Skeletal muscle tissue (tissue), 4 donors: Measurements from ENCODE around the gene CFAP298. TPM values are rescaled to one million over a fixed set of nuclear protein-coding genes. Genes with fewer than 3 reads are reported as not detected.

Experiments
- H3K27ac ChIP-seq: one replicate; pipeline ENCODE4 v1.7.0; 2013; ENCODE audit warnings: mild to moderate bottlenecking, low read depth, low read length, inconsistent platforms
- H3K27me3 ChIP-seq, 3 donors: one replicate each; pipeline ENCODE4 v1.7.0; 2013; ENCODE audit warnings: low read length in 3 of 3; ENCODE audit not compliant: control insufficient read depth in 3 of 3, insufficient read depth in 3 of 3
- H3K36me3 ChIP-seq, 3 donors: one replicate each; pipeline ENCODE4 v1.7.0; 2013; ENCODE audit warnings: low read length in 3 of 3; ENCODE audit not compliant: control insufficient read depth in 3 of 3, insufficient read depth in 3 of 3
- H3K4me1 ChIP-seq, 3 donors: one replicate each; pipeline ENCODE4 v1.7.0; 2013; ENCODE audit warnings: low read length in 3 of 3, mild to moderate bottlenecking in 3 of 3; ENCODE audit not compliant: control insufficient read depth in 3 of 3, insufficient read depth in 3 of 3
- H3K4me3 ChIP-seq, 3 donors: one replicate each; pipeline ENCODE4 v1.7.0; 2013; ENCODE audit warnings: low read length in 3 of 3
- H3K9ac ChIP-seq, 3 donors: one replicate each; pipeline ENCODE4 v1.7.0; 2013; ENCODE audit warnings: low read length in 3 of 3, mild to moderate bottlenecking in 3 of 3, moderate library complexity in 2 of 3, low read depth in 1 of 3
- H3K9me3 ChIP-seq, 3 donors: one replicate each; pipeline ENCODE4 v1.7.0; 2013; ENCODE audit warnings: low read length in 3 of 3; ENCODE audit not compliant: control insufficient read depth in 3 of 3
- total RNA-seq: library from RNA; depleted of rRNA; stranded (reverse); fragments of >200 nt; gene quantifications from one replicate; pipeline ENCODE4 v1.2.3, GENCODE V29; 2014
- donor health status: Osteomylitis.

Gene CFAP298
- total RNA-seq, 1 donor from 2014 or later: 14.6 TPM

- no peak within 1 kb of the TSS for H3K9ac ChIP-seq
- H3K27me3 ChIP-seq: no peaks in the 10 kb centered on the region
- H3K36me3 ChIP-seq: peaks cover 0 to 6% (median 3%) of the 10 kb centered on the region in 3 donors
- no peak within 1 kb of the TSS for H3K4me3 ChIP-seq
- H3K9me3 ChIP-seq: no peaks in the 10 kb centered on the region
- H3K27ac ChIP-seq: no peak within 1 kb of the TSS
- no peaks in the 10 kb centered on the region for H3K4me1 ChIP-seq
These were observed 27.0 kb downstream of the CFAP298 start, which contains the start of gene TCP10L for GRCh38 chr21:32585042-32585710. Gene TCP10L, minus strand, starts transcription at chr21:32585523. Its CDS starts 1,219 bp downstream, at chr21:32584304.

GRCh38 chr21:32584472-32584871 lies 27.7 kb downstream of the CFAP298 start:
- Histone ChIP-seq H3K9me3 (no peaks in the 10 kb centered on the region), H3K36me3 (peaks cover 0 to 6% (median 3%) of the 10 kb centered on the region in 3 donors), H3K27ac (no peak overlapping the region), H3K9ac (no peak overlapping the region), H3K4me3 (no peak overlapping the region), H3K4me1 (no peaks in the 10 kb centered on the region), H3K27me3 (no peaks in the 10 kb centered on the region)

- Histone ChIP-seq H3K27ac (no peak overlapping the region), H3K9me3 (no peaks in the 10 kb centered on the region), H3K4me3 (no peak overlapping the region), H3K4me1 (no peaks in the 10 kb centered on the region), H3K9ac (no peak overlapping the region), H3K36me3 (peaks cover 5 to 8% (median 6%) of the 10 kb centered on the region in 3 donors), H3K27me3 (no peaks in the 10 kb centered on the region)
These were observed 30.4 kb downstream of the CFAP298 start for GRCh38 chr21:32581732-32582131.

GRCh38 chr21:32580949-32581348 lies 31.2 kb downstream of the CFAP298 start:
- Histone ChIP-seq H3K36me3 (peaks cover 3 to 6% (median 5%) of the 10 kb centered on the region in 3 donors), H3K4me1 (no peaks in the 10 kb centered on the region), H3K9ac (no peak overlapping the region), H3K9me3 (no peaks in the 10 kb centered on the region), H3K27ac (no peak overlapping the region), H3K27me3 (no peaks in the 10 kb centered on the region), H3K4me3 (no peak overlapping the region)

GRCh38 chr21:32578107-32578691 lies 34.0 kb downstream of the CFAP298 start:
- no peak overlapping the region for H3K27ac ChIP-seq
- no peaks in the 10 kb centered on the region for H3K4me1 ChIP-seq
- no peak overlapping the region for H3K4me3 ChIP-seq
- no peaks in the 10 kb centered on the region for H3K9me3 ChIP-seq
- no peak overlapping the region for H3K9ac ChIP-seq
- H3K27me3 ChIP-seq: peaks cover 0 to under 1% (median 0%) of the 10 kb centered on the region in 3 donors
- H3K36me3 ChIP-seq: peaks cover 3 to 6% (median 5%) of the 10 kb centered on the region in 3 donors

GRCh38 chr21:32576011-32576410 lies 36.2 kb downstream of the CFAP298 start:
- H3K36me3 ChIP-seq: peaks cover 3 to 6% (median 5%) of the 10 kb centered on the region in 3 donors
- no peak overlapping the region for H3K27ac ChIP-seq
- no peaks in the 10 kb centered on the region for H3K4me1 ChIP-seq
- H3K4me3 ChIP-seq: no peak overlapping the region
- no peak overlapping the region for H3K9ac ChIP-seq
- H3K9me3 ChIP-seq: no peaks in the 10 kb centered on the region
- H3K27me3 ChIP-seq: peaks cover 0 to 6% (median 5%) of the 10 kb centered on the region in 3 donors

GRCh38 chr21:32574946-32575925 lies 36.9 kb downstream of the CFAP298 start:
- H3K36me3 ChIP-seq: peaks cover 3 to 6% (median 5%) of the 10 kb centered on the region in 3 donors
- H3K4me3 ChIP-seq: no peak overlapping the region
- no peak overlapping the region for H3K9ac ChIP-seq
- peaks cover 0 to 6% (median 5%) of the 10 kb centered on the region in 3 donors for H3K27me3 ChIP-seq
- H3K27ac ChIP-seq: no peak overlapping the region
- H3K4me1 ChIP-seq: no peaks in the 10 kb centered on the region
- H3K9me3 ChIP-seq: no peaks in the 10 kb centered on the region

GRCh38 chr21:32572574-32573420 lies 39.4 kb downstream of the CFAP298 start:
- Histone ChIP-seq H3K4me3 (no peak overlapping the region), H3K9me3 (no peaks in the 10 kb centered on the region), H3K4me1 (peaks cover 9 to 10% (median 9%) of the 10 kb centered on the region in 3 donors)

GRCh38 chr21:32570456-32570855 lies 41.7 kb downstream of the CFAP298 start:
- Histone ChIP-seq H3K27ac (no peak overlapping the region), H3K27me3 (peaks cover 0 to 6% (median 5%) of the 10 kb centered on the region in 3 donors), H3K9ac (no peak overlapping the region), H3K9me3 (no peaks in the 10 kb centered on the region), H3K36me3 (no peaks in the 10 kb centered on the region), H3K4me3 (no peak overlapping the region), H3K4me1 (peaks cover 9 to 10% (median 9%) of the 10 kb centered on the region in 3 donors)

More at GRCh38 chr21:32572574-32573420, 39.4 kb downstream of the CFAP298 start:
- Histone ChIP-seq H3K9ac (no peak overlapping the region), H3K36me3 (peaks cover 0 to 2% (median 0%) of the 10 kb centered on the region in 3 donors), H3K27me3 (peaks cover 0 to 6% (median 5%) of the 10 kb centered on the region in 3 donors), H3K27ac (no peak overlapping the region)
